HG02840 (cell line): ENCODE measurements around the gene ZNF638.
A peak's percentile ranks its signal among the peaks of the same experiment; 100 is the strongest.
"Not testable (repeated sequence)": the region's sequence is repeated elsewhere in the genome, so short reads cannot be mapped to it uniquely, and the experiment has no call there.

Experiments
- ATAC-seq: cut with Tn5 transposase; IDR thresholded peaks from one replicate; pipeline ENCODE4 v1.9.1; 2021; ENCODE audit warnings: mild to moderate bottlenecking, moderate library complexity, moderate number of reproducible peaks; ENCODE audit not compliant: unreplicated experiment, low FRiP score

Gene ZNF638, protein sequence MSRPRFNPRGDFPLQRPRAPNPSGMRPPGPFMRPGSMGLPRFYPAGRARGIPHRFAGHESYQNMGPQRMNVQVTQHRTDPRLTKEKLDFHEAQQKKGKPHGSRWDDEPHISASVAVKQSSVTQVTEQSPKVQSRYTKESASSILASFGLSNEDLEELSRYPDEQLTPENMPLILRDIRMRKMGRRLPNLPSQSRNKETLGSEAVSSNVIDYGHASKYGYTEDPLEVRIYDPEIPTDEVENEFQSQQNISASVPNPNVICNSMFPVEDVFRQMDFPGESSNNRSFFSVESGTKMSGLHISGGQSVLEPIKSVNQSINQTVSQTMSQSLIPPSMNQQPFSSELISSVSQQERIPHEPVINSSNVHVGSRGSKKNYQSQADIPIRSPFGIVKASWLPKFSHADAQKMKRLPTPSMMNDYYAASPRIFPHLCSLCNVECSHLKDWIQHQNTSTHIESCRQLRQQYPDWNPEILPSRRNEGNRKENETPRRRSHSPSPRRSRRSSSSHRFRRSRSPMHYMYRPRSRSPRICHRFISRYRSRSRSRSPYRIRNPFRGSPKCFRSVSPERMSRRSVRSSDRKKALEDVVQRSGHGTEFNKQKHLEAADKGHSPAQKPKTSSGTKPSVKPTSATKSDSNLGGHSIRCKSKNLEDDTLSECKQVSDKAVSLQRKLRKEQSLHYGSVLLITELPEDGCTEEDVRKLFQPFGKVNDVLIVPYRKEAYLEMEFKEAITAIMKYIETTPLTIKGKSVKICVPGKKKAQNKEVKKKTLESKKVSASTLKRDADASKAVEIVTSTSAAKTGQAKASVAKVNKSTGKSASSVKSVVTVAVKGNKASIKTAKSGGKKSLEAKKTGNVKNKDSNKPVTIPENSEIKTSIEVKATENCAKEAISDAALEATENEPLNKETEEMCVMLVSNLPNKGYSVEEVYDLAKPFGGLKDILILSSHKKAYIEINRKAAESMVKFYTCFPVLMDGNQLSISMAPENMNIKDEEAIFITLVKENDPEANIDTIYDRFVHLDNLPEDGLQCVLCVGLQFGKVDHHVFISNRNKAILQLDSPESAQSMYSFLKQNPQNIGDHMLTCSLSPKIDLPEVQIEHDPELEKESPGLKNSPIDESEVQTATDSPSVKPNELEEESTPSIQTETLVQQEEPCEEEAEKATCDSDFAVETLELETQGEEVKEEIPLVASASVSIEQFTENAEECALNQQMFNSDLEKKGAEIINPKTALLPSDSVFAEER (N-terminal part only)

GRCh38 chr2:71331581-71332434 is at the start of gene ZNF638:
ZNF638 (plus strand) TSS chr2:71331782; CDS start chr2:71348955, 17,173 bp downstream.
- peak; percentile 96 for ATAC-seq

DNA sequence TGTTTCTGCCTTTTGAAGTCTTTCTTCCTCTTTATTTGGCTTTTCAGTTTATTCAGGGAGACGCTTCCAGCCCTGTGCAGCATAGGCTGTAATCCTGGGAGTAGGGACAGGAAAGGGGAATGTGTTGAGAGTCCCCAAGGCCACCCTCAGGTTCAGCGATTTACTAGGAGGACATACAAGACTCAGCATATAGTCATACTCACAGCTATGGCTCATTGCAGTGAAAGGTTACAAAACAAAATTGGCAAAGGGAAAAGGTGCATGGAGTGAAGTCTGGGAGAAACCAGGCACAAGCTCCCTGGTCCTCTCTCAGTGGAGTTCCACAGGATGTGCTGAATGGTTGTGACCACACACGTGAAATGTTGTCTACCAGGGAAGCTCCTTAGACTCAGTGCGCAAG is 49.6 kb upstream of the ZNF638 start:
- ATAC-seq, result no peak

DNA sequence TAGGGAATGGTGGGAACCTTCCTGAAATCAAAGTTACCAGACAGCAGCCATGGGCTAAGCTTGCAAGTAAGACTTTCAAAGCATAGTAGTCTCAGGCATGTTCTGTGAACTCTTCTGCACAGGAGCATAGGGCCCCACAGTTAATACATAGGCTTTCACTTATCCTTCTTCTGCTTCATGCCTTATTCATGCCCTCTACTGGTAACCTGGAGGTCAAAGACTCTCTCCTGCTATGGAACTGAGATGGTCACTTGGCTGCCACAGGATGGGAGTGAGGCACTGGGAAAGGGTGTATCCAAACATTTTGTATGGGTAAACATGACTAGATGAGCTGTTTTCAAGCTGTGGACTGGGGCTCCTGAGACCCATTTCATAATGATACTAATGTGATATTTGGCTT is 49.1 kb upstream of the ZNF638 start:
- ATAC-seq, result no peak

DNA sequence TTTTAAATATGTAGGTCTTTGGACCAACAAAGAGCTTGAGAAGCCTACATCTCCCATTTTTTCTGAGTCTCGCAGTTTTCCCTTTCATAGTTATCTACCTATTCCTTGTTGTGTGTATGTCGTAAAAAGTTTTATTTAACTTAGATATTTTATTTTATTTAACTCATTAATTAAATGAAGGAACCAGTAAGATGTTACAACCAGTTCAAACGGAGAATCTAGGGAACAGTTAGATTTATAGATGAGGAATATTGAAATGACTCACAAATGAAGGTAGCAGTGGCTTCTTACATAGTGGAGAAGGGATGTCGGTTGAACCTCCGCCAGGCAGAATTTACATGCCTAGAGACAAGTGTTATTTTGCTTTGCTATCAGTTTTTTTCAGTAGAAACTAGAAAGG is 48.5 kb upstream of the ZNF638 start:
- ATAC-seq, result no peak

- no peak for ATAC-seq
Measured at GRCh38 chr2:71285706-71286105, 45.9 kb upstream of the ZNF638 start.

- ATAC-seq, result no peak
Measured at GRCh38 chr2:71291398-71291797, 40.2 kb upstream of the ZNF638 start.

DNA sequence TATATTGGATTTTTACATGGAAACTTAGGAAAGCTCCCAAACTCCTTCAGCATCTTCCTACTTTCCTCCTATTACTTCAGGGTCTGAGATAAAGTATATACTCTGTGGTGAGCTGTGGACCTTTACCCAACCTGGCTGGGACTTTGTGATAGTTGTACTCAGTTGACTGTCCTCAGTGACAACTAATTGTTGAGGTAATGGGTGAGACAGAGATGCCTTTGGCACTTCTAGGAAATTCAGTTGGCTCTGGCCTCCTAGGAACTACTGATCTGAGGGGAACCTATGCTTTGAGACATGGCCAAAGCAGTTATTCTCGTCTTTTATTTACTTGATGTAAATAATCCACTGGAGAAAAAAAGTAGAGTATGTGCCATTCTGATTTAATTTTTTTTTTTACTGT is 39.4 kb upstream of the ZNF638 start:
- ATAC-seq, result no peak

DNA sequence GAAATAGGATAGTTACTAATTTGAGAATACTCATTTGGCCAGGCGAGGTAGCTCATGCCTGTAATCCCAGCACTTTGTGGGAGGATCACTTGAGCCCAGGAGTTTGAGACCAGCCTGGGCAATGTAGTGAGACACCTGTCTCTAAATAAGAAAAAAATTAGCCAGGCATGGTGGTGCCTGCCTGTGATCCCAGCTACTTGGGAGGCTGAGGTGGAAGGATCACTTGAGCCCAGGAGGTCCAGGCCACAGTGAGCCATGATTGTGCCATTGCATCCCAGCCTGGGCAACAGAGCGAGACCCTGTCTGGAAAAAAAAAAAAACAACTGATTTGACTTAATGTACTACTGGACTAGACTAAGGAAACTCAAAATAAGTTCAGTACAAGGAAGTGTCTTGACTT is 32.7 kb upstream of the ZNF638 start:
- no peak for ATAC-seq

GRCh38 chr2:71299507-71299906 is 32.1 kb upstream of the ZNF638 start:
- ATAC-seq, result no peak

DNA sequence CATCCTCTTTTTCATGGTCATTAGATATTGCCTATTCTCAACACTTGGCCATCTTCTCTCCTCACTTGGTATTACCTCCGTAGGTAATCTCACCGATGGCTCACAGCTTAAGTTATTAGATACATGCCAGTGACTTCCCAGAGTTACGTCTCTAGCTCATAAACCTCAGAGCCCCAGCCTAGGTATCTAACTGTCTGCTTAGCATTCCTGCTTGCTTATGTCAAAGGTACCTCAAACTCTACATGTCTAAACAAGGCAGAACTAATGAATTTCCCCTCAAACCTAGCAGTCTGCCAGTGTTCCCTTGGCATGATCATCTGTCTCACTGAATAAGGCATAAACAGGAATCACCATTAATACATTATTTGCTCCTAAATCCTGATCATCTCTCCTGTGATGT is 27.7 kb upstream of the ZNF638 start:
- ATAC-seq, result no peak

DNA sequence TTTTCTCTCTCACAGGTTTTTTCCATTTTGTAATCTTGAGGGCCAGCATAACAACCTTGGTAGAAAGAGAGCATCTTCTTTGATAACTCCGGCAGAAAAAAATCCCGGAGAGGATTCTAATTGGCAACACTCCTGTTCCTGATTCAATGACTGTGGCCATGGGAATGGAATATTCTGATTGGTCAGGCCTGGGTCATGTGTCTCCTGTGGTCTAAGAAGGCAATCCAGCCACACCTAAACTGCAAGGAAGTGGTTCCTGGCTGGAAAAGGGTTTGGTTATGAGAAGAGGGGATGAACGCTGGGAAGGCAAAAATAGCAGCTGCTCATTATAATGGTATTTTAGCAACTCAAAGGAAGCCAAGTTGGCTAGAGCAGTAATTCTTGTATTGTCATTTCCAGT is 24.8 kb upstream of the ZNF638 start:
- no peak for ATAC-seq

GRCh38 chr2:71313016-71313766 is 18.4 kb upstream of the ZNF638 start:
- ATAC-seq, result no peak

DNA sequence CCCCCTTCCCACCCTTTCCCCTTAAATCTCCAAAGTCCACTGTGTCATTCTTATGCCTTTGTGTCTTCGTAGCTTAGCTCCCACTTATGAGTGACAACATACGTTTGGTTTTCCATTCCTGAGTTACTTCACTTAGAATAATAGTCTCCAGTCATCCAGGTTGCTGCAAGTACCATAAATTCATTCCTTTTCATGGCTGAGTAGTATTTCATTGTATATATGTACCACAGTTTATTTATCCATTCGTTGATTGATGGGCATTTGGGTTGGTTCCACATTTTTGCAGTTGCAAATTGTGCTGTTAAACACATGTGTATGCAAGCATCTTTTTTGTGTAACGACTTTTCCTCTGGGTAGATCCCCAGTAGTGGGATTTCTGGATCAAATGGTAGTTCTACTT is 14.5 kb upstream of the ZNF638 start:
- no peak for ATAC-seq

DNA sequence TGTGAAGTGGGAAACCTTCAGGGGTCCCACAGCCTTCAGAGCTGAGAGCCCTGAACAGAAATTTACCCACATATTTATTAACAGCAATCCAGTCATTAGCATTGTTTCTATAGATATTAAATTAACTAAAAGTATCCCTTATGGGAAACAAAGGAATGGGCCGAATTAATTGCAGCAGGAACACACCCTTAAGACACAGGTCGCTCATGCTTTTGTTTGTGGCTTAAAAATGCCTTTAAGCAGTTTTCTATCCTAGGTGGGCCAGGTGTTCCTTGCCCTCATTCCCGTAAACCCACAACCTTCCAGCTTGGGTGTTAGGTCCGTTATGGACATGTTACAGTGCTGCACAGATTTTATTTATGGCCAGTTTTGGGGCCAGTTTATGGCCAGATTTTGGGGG is 13.7 kb upstream of the ZNF638 start:
- not testable (repeated sequence) for ATAC-seq

- ATAC-seq, result no peak
Measured at GRCh38 chr2:71323386-71323785, 8.2 kb upstream of the ZNF638 start.

GRCh38 chr2:71326968-71327367 is 4.6 kb upstream of the ZNF638 start:
- ATAC-seq, result no peak

DNA sequence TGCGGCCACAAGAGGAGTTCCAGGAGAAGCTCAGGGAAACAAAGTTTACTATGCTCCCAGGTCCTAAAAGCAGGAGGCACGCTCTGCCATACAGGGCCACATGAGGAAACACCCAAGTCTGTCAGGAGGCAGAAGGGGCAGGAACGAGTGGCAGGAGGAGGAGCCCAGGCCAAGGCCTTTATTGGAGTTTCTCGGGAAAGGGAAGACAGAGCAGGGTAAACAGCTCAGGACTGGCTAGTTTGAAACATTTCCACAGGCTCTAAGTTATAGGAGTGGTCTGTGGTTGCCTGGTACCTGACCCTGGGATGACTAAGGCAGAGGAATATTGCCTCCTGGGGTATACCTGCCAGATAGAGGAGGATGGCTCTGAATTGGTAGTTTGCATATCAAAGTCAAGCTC is 3.7 kb upstream of the ZNF638 start:
- ATAC-seq, result no peak

DNA sequence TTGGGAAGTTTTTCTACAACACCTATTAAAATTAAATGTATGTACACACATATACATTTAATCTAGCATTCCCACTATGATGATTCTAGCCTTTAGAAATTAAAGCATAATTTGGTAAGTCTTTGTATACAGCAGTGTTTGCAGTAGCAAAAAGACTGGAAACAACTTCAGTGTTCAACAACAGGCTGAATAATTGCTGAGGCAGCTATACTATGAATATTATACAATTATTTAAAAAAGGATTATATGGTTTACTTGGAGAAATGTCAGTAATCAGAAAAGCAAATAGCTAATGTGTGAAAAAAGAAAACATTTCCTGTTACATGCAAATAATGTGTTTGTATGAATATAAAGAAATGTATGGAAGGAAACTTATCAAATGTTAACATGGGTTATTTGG is 1.4 kb upstream of the ZNF638 start:
- no peak for ATAC-seq

DNA sequence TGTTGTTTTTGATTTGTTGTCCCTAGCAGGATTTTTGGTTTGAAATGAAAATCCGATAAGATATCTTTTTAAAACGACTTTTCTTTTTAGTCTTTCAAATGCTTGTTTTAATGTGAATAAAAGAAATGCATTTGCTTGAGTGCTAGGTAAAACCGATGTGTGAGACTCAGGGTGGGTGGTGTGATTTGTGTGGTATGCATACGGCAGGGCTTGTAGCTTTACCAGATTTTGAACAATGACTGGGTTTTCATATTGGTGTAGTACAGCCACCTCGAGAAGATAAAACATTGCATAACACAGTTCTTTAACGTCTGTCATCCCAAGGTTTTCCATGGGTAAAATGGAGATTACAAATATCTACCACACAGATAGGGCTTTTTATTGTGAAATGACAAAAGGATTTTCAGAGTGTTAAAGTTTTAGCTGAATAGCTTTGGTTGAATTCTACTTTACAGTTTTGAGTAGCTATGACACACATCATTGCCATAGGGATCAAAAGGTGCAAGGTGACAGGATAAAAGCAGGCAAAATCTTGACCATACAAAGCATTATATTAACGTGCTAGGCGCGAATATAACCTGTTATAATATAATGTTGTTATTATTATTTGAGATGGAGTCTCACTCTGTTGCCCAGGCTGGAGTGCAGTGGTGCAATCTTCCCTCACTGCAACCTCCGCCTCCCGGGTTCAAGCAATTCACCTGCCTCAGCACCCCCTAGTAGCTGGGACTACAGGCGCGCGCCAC is 824 bp upstream of the ZNF638 start:
- no peak for ATAC-seq
